B cell (primary cell): ENCODE measurements around the gene EPHB6. TPM values are rescaled to one million over a fixed set of nuclear protein-coding genes. Genes with fewer than 3 reads are reported as not detected.

Experiments
- ATAC-seq: fragments of 200-7000 bp; cut with Tn5 transposase; one replicate; pipeline ENCODE4 v1.10.0; 2021; ENCODE audit warnings: low read depth, mild to moderate bottlenecking, moderate number of reproducible peaks, moderate library complexity
- CTCF ChIA-PET: fragments of 350-600 bp; sonication (Branson Sonifier 250); formaldehyde crosslinking; loops from one replicate; lab custom pipeline; 2021; ENCODE audit warnings: antibody characterized with exemption, inconsistent platforms; lab: Charles Lee
- POLR2A ChIA-PET: fragments of 350-600 bp; sonication (Branson Sonifier 250); formaldehyde crosslinking; loops from one replicate; lab custom pipeline; 2021; ENCODE audit warnings: antibody characterized with exemption; lab: Charles Lee
- DNase-seq: peaks from one replicate; pipeline ENCODE4 v3.0.0; 2013
- H2AFZ ChIP-seq: 2 replicates; pipeline ENCODE4 v1.6.1; 2012; ENCODE audit warnings: mild to moderate bottlenecking, low read depth, low read length; ENCODE audit not compliant: insufficient read depth, poor library complexity, severe bottlenecking
- H3K27ac ChIP-seq, 2 donors: 1 replicate in 1 of 2; 2 replicates in 1 of 2; pipeline ENCODE4 v1.5.1; 2012 to 2013; ENCODE audit warnings: low read length in 2 of 2, mild to moderate bottlenecking in 2 of 2, moderate library complexity in 1 of 2
- H3K27me3 ChIP-seq, 4 experiments: fragments of 200-600 bp in 1 of 4; sonication (generic) in 1 of 4; replicated peaks in 1 of 4; 1 replicate in 2 of 4; 2 replicates in 2 of 4; pipeline versions ENCODE4 v1.6.1 to v1.7.0; 2013 to 2016; ENCODE audit warnings: low read length in 3 of 4, mild to moderate bottlenecking in 2 of 4, mixed read lengths in 1 of 4, moderate library complexity in 1 of 4; ENCODE audit not compliant: insufficient read depth in 4 of 4, control insufficient read depth in 3 of 4; ENCODE audit errors: control extremely low read depth in 1 of 4
- H3K36me3 ChIP-seq, 2 experiments: replicated peaks in 1 of 2; 1 replicate in 1 of 2; 2 replicates in 1 of 2; pipeline versions ENCODE4 v1.6.1 to v1.7.1; 2013; ENCODE audit warnings: low read length in 1 of 2; ENCODE audit not compliant: insufficient read depth in 2 of 2, control insufficient read depth in 1 of 2; ENCODE audit errors: control extremely low read depth in 1 of 2, extremely low read depth in 1 of 2
- H3K4me1 ChIP-seq, 2 donors: fragments of 200-600 bp in 1 of 2; sonication (generic) in 1 of 2; 1 replicate in 1 of 2; 2 replicates in 1 of 2; pipeline versions ENCODE4 v1.5.1 to v1.6.1; 2013 to 2017; ENCODE audit warnings: low read length in 2 of 2; ENCODE audit not compliant: control insufficient read depth in 2 of 2, insufficient read depth in 2 of 2
- H3K4me2 ChIP-seq: replicated peaks from 2 replicates; pipeline ENCODE3; 2012; ENCODE audit warnings: mild to moderate bottlenecking, low read depth, low read length; ENCODE audit not compliant: poor library complexity, severe bottlenecking
- H3K4me3 ChIP-seq, 5 experiments: fragments of 200-600 bp in 1 of 5; sonication (generic) in 1 of 5; 1 replicate in 3 of 5; 2 replicates in 2 of 5; pipeline versions ENCODE4 v1.5.1 to v1.7.0; 2011 to 2016; ENCODE audit warnings: low read length in 4 of 5, mild to moderate bottlenecking in 4 of 5, low read depth in 2 of 5, control low read depth in 1 of 5, moderate library complexity in 1 of 5; ENCODE audit not compliant: insufficient read depth in 1 of 5; ENCODE audit errors: control extremely low read depth in 1 of 5, extremely low read depth in 1 of 5
- H3K79me2 ChIP-seq: fragments of 200-600 bp; sonication (generic); one replicate; pipeline ENCODE4 v1.6.0; 2016; ENCODE audit warnings: low read length; ENCODE audit not compliant: control insufficient read depth, insufficient read depth
- H3K9ac ChIP-seq: fragments of 200-600 bp; sonication (generic); 2 replicates; pipeline ENCODE4 v1.6.1; 2017; ENCODE audit warnings: mild to moderate bottlenecking, low read length, moderate library complexity
- H3K9me3 ChIP-seq, 3 donors: one replicate each; pipeline versions ENCODE4 v1.6.1 to v1.7.1; 2013; ENCODE audit warnings: low read length in 2 of 3; ENCODE audit not compliant: control insufficient read depth in 2 of 3, insufficient read depth in 1 of 3; ENCODE audit errors: control extremely low read depth in 1 of 3
- H4K20me1 ChIP-seq: 2 replicates; pipeline ENCODE4 v1.6.0; 2012; ENCODE audit warnings: mild to moderate bottlenecking, low read length; ENCODE audit not compliant: insufficient read depth, control insufficient read depth, poor library complexity, severe bottlenecking
- H3K27ac Mint-ChIP-seq: one replicate; pipeline ENCODE4 v1.8.0; 2021; ENCODE audit warnings: mixed read lengths
- H3K27me3 Mint-ChIP-seq: one replicate; pipeline ENCODE4 v1.8.0; 2021; ENCODE audit warnings: mixed read lengths
- H3K4me1 Mint-ChIP-seq: one replicate; pipeline ENCODE4 v1.8.0; 2021; ENCODE audit warnings: mixed read lengths
- H3K4me3 Mint-ChIP-seq: one replicate; pipeline ENCODE4 v1.8.0; 2021; ENCODE audit warnings: mixed read lengths
- H3K9me3 Mint-ChIP-seq: one replicate; pipeline ENCODE4 v1.8.0; 2022; ENCODE audit warnings: mixed read lengths; ENCODE audit not compliant: insufficient read depth
- CTCF ChIP-seq: fragments of 200-600 bp; IDR thresholded peaks from one replicate; pipeline ENCODE4 v1.8.0; 2022; ENCODE audit warnings: antibody characterized with exemption, mild to moderate bottlenecking
- EZH2 ChIP-seq: IDR thresholded peaks from 2 replicates; pipeline ENCODE4 v1.6.1; 2012; ENCODE audit warnings: borderline replicate concordance, low read depth, mild to moderate bottlenecking, moderate library complexity, low read length; ENCODE audit not compliant: insufficient read depth, poor library complexity, severe bottlenecking
- WGBS: methylation state at CpG from one replicate; pipeline ENCODE4 v1.1.5; 2013; ENCODE audit warnings: missing lambda C conversion rate; ENCODE audit not compliant: insufficient coverage; 5-methylcytosine and 5-hydroxymethylcytosine counted together
- intact Hi-C: fragments of 100-400 bp; cut with micrococcal nuclease; formaldehyde crosslinking; loops from one replicate; pipeline ENCODE4 v1.10.0; 2022
- polyA plus RNA-seq: library from polyadenylated mRNA; depleted of rRNA; stranded (reverse); fragments of >200 nt; gene quantifications from 2 replicates; pipeline ENCODE4 v1.2.3, GENCODE V29; 2012
- total RNA-seq, 2 donors: library from RNA; stranded (reverse); fragments of 120-200 nt in 1 of 2; gene quantifications; 1 replicate in 1 of 2; 2 replicates in 1 of 2; pipeline versions ENCODE4 v1.2.3 to v1.2.4, GENCODE V29; 2013 to 2022

The EPHB6 gene
- total and polyA plus RNA-seq, 2 donors (not counting 1 experiment from before 2014, with no cell fraction given), result 65.3 to 69.6 TPM

GRCh38 chr7:142866361-142867096 is 11.7 kb downstream of the EPHB6 start:
- TF ChIP-seq CTCF, result peak; percentile 24
- no peak for TF ChIP-seq EZH2
- H3K79me2 ChIP-seq, result no peaks in the 10 kb centered on the region
- no peaks in the 10 kb centered on the region for H3K9me3 ChIP-seq
- H3K27ac Mint-ChIP-seq, result no peak overlapping the region
- H3K27me3 ChIP-seq, result no peaks in the 10 kb centered on the region
- no peak overlapping the region for H3K9ac ChIP-seq
- peaks cover 3% of the 10 kb centered on the region for H3K4me1 Mint-ChIP-seq
- no peaks in the 10 kb centered on the region for H3K9me3 Mint-ChIP-seq
- no peaks in the 10 kb centered on the region for H3K27me3 Mint-ChIP-seq
- no peak overlapping the region for H3K4me2 ChIP-seq
- ChIA-PET POLR2A (interaction anchor here (0.5 to 1.9 kb wide), 2 partner anchors 12 to 82 kb away, joined by 7 to 8 read pairs; partner anchors contain the start of gene EPHB6), CTCF (interaction anchor here (0.6 to 3.8 kb wide), 27 partner anchors 8 to 263 kb away, joined by 3 to 33 read pairs (median 4); partner anchors contain the start of gene EPHB6)
- peak; percentile 29 for DNase-seq
- intact Hi-C loops, result loop anchor here (1.0 kb wide), 1 partner anchor 12 kb away; no protein-coding TSS in a partner anchor
- no peak overlapping the region for H2AFZ ChIP-seq
- H3K27ac ChIP-seq, result no peak overlapping the region
- 91% methylated on average over 15 of the region's 18 CpGs for WGBS
- no peak overlapping the region for H3K4me3 Mint-ChIP-seq
- H4K20me1 ChIP-seq, result no peaks in the 10 kb centered on the region
- no peak overlapping the region for H3K4me3 ChIP-seq
- H3K36me3 ChIP-seq, result peaks cover 5 to 59% of the 10 kb centered on the region in 2 experiments
- no peak for ATAC-seq
- no peaks in the 10 kb centered on the region for H3K4me1 ChIP-seq

GRCh38 chr7:142867097-142867378 is 12.2 kb downstream of the EPHB6 start:
- H3K4me3 ChIP-seq, result no peak overlapping the region
- CTCF ChIA-PET, result interaction anchor here (0.8 to 3.8 kb wide), 11 partner anchors 9 to 263 kb away, joined by 3 to 33 read pairs (median 9); partner anchors contain the start of gene EPHB6
- ATAC-seq, result no peak
- no peaks in the 10 kb centered on the region for H3K4me1 ChIP-seq
- no peaks in the 10 kb centered on the region for H3K27me3 Mint-ChIP-seq
- H3K27ac Mint-ChIP-seq, result no peak overlapping the region
- no peak overlapping the region for H3K27ac ChIP-seq
- no peaks in the 10 kb centered on the region for H3K27me3 ChIP-seq
- WGBS, result 88% methylated on average over 4 of the region's 4 CpGs
- no peak overlapping the region for H3K4me2 ChIP-seq
- H3K4me1 Mint-ChIP-seq, result peaks cover 3% of the 10 kb centered on the region
- no peaks in the 10 kb centered on the region for H3K9me3 ChIP-seq
- H3K4me3 Mint-ChIP-seq, result no peak overlapping the region
- H3K9ac ChIP-seq, result no peak overlapping the region
- POLR2A ChIA-PET, result interaction anchor here (1.9 kb wide), 1 partner anchor 13 kb away, joined by 7 read pairs; the partner anchor contains the start of gene EPHB6
- H3K36me3 ChIP-seq, result peaks cover 2 to 58% of the 10 kb centered on the region in 2 experiments
- no peak overlapping the region for H2AFZ ChIP-seq
- no peaks in the 10 kb centered on the region for H3K79me2 ChIP-seq
- TF ChIP-seq EZH2, result no peak
- no peak for TF ChIP-seq CTCF
- no peak for DNase-seq
- no peaks in the 10 kb centered on the region for H3K9me3 Mint-ChIP-seq
- intact Hi-C loops, result no loop called here
- no peaks in the 10 kb centered on the region for H4K20me1 ChIP-seq
